Astrocyte (in vitro differentiated cells and primary cell): ENCODE measurements around the gene DDX27. TPM values are rescaled to one million over a fixed set of nuclear protein-coding genes. Genes with fewer than 3 reads are reported as not detected.

Source experiments
- total RNA-seq: library from RNA; stranded (reverse); gene quantifications from 2 replicates; pipeline ENCODE4 v1.2.1, GENCODE V29; 2021

Gene DDX27
- total RNA-seq, 1 donor from 2014 or later, result 38.3 TPM

Other genes with a start within 250 kb of the DDX27 start
- gene CSE1L, start 173.1 kb upstream of the DDX27 start, total RNA-seq, result 56.6 and 64.1 TPM in 2 replicates
- 93.2 and 98.0 TPM in 2 replicates for gene STAU1, start 31.1 kb upstream of the DDX27 start, total RNA-seq
- gene ZNFX1, start 58.6 kb downstream of the DDX27 start, total RNA-seq, result 77.0 and 77.4 TPM in 2 replicates